Panc1 (cell line): ENCODE data around the gene CTCFL. TPM values are rescaled to one million over a fixed set of nuclear protein-coding genes. Genes with fewer than 3 reads are reported as not detected.

ENCODE experiments used
- ATAC-seq: fragments of 200-7000 bp; cut with Tn5 transposase; 2 replicates; pipeline ENCODE4 v1.9.1; 2020; ENCODE audit warnings: mild to moderate bottlenecking, moderate library complexity
- BruUV-seq: library from RNA; stranded (reverse); fragments of 400-500 nt; replicated peaks from 2 replicates; lab custom pipeline; 2021; lab: Mats Ljungman, UMichigan
- CTCF ChIA-PET: fragments of 300-600 bp; sonication (Branson Sonifier 250); formaldehyde crosslinking; loops from one replicate; lab custom pipeline; 2022; ENCODE audit warnings: antibody characterized with exemption; lab: Charles Lee
- POLR2A ChIA-PET: fragments of 300-600 bp; sonication (Branson Sonifier 250); formaldehyde crosslinking; loops from one replicate; lab custom pipeline; 2022; ENCODE audit warnings: antibody characterized with exemption; lab: Charles Lee
- DNase-seq: peaks from one replicate; pipeline ENCODE4 v3.0.0-alpha.2; 2010; ENCODE audit warnings: low read depth, low spot score
- H3K27ac ChIP-seq: 2 replicates; pipeline ENCODE4 v1.5.1; 2011; ENCODE audit warnings: mild to moderate bottlenecking, low read length, inconsistent platforms
- H3K27me3 ChIP-seq: fragments of 200-500 bp; sonication (Bioruptor generic); 2 replicates; pipeline ENCODE4 v1.6.0; 2014; ENCODE audit warnings: low read length, inconsistent platforms; ENCODE audit not compliant: control insufficient read depth, insufficient read depth
- H3K36me3 ChIP-seq: fragments of 200-500 bp; sonication (Bioruptor generic); 2 replicates; pipeline ENCODE4 v1.5.1; 2014; ENCODE audit warnings: inconsistent platforms, mild to moderate bottlenecking, low read length, moderate library complexity; ENCODE audit not compliant: control insufficient read depth, insufficient read depth
- H3K4me1 ChIP-seq: 2 replicates; pipeline ENCODE4 v1.5.1; 2011; ENCODE audit warnings: inconsistent platforms, mild to moderate bottlenecking, low read length, moderate library complexity; ENCODE audit not compliant: control insufficient read depth, insufficient read depth
- H3K4me3 ChIP-seq, 2 experiments: 2 replicates each; pipeline ENCODE4 v1.5.1; 2011 to 2012; ENCODE audit warnings: low read depth in 2 of 2, low read length in 2 of 2, mild to moderate bottlenecking in 2 of 2, inconsistent platforms in 1 of 2, moderate library complexity in 1 of 2
- H3K9me3 ChIP-seq: fragments of 200-500 bp; sonication (Bioruptor generic); 2 replicates; pipeline ENCODE4 v1.5.1; 2014; ENCODE audit warnings: low read depth, mild to moderate bottlenecking, inconsistent platforms, low read length, moderate library complexity; ENCODE audit not compliant: control insufficient read depth, insufficient read depth
- CTCF ChIP-seq: fragments of 450-650 bp; IDR thresholded peaks from 2 replicates; pipeline ENCODE4 v1.5.1; 2017; ENCODE audit warnings: mild to moderate bottlenecking
- POLR2AphosphoS5 ChIP-seq: IDR thresholded peaks from 2 replicates; pipeline ENCODE4 v1.6.1; 2012; ENCODE audit warnings: mild to moderate bottlenecking, low read depth, low read length, moderate library complexity
- REST ChIP-seq, 2 experiments: IDR thresholded peaks; 2 replicates each; pipeline ENCODE4 v1.6.1; 2011 to 2012; ENCODE audit warnings: low read depth in 2 of 2, control low read depth in 1 of 2, low read length in 1 of 2, mild to moderate bottlenecking in 1 of 2, moderate library complexity in 1 of 2; ENCODE audit not compliant: insufficient read depth in 1 of 2
- SIN3A ChIP-seq: IDR thresholded peaks from 2 replicates; pipeline ENCODE4 v1.6.1; 2012; ENCODE audit warnings: low read depth, mild to moderate bottlenecking, low read length, moderate library complexity, borderline replicate concordance; ENCODE audit not compliant: insufficient read depth
- TCF7L2 ChIP-seq: IDR thresholded peaks from 2 replicates; pipeline ENCODE4 v1.6.1; 2011; ENCODE audit warnings: mild to moderate bottlenecking, low read depth, low read length, inconsistent platforms
- in situ Hi-C: cut with HindIII; loops from 2 replicates; pipeline ENCODE4 v1.10.0; 2016; ENCODE audit warnings: low sequenced_read_pairs, low pct_unique_long_range_greater_than_20kb
- intact Hi-C: fragments of 100-400 bp; cut with micrococcal nuclease; formaldehyde crosslinking; loops from one replicate; pipeline ENCODE4 v1.10.0; 2022; ENCODE audit not compliant: unreplicated experiment
- total RNA-seq: library from RNA; stranded (reverse); gene quantifications from one replicate; pipeline ENCODE4 v1.2.1, GENCODE V29; 2021; ENCODE audit not compliant: unreplicated experiment

Gene CTCFL
- total RNA-seq, 1 experiment from 2014 or later, result 0.05 TPM

GRCh38 chr20:57450931-57451330 is 74.0 kb downstream of the CTCFL start:
- BruUV-seq, result no TSS peak
- no peaks in the 10 kb centered on the region for H3K36me3 ChIP-seq
- no peaks in the 10 kb centered on the region for H3K9me3 ChIP-seq
- H3K4me3 ChIP-seq, result no peak overlapping the region
- H3K4me1 ChIP-seq, result peaks cover 5% of the 10 kb centered on the region; the same call in 1 of the 2 replicates
- DNase-seq (no peak), ATAC-seq (no peak)
- H3K27ac ChIP-seq, result no peak overlapping the region
- CTCF ChIA-PET, result no interaction called here
- no peaks in the 10 kb centered on the region for H3K27me3 ChIP-seq
- POLR2A ChIA-PET, result no interaction called here
- TF ChIP-seq REST (IDR thresholded peaks at IDR 0.05; ENCODE audit: insufficient read depth in 1 of 2, low read depth in 2 of 2, low read length in 1 of 2) (no peak), SIN3A (no peak), TCF7L2 (no peak), CTCF (no peak), POLR2AphosphoS5 (no peak)
- in situ Hi-C loops (no loop called here), intact Hi-C loops (no loop called here)

- Histone ChIP-seq H3K27me3 (no peaks in the 10 kb centered on the region), H3K27ac (no peak overlapping the region), H3K4me3 (no peak overlapping the region), H3K36me3 (no peaks in the 10 kb centered on the region), H3K4me1 (peaks cover 5% of the 10 kb centered on the region; the same call in 1 of the 2 replicates), H3K9me3 (no peaks in the 10 kb centered on the region)
- ChIA-PET CTCF (no interaction called here), POLR2A (no interaction called here)
- intact Hi-C loops (no loop called here), in situ Hi-C loops (no loop called here)
- BruUV-seq, result no TSS peak
- DNase-seq (no peak), ATAC-seq (no peak)
- no peak for TF ChIP-seq CTCF
- no peak for TF ChIP-seq TCF7L2
- no peak for TF ChIP-seq REST (IDR thresholded peaks at IDR 0.05; ENCODE audit: insufficient read depth in 1 of 2, low read depth in 2 of 2, low read length in 1 of 2)
- TF ChIP-seq SIN3A, result no peak
- no peak for TF ChIP-seq POLR2AphosphoS5
Observed at GRCh38 chr20:57450419-57450818, 74.5 kb downstream of the CTCFL start.
